COLO829 (cell line): ENCODE data around the gene ITM2C.
A peak's percentile ranks its signal among the peaks of the same experiment; 100 is the strongest.

ENCODE experiments used
- DNase-seq: peaks from one replicate; pipeline ENCODE4 v3.0.0; 2012; ENCODE audit warnings: low spot score

ITM2C gene

GRCh38 chr2:230873661-230874401, 9.1 kb downstream of the ITM2C start:
- DNase-seq: no peak

GRCh38 chr2:230874456-230874855, 9.7 kb downstream of the ITM2C start:
- no peak for DNase-seq

GRCh38 chr2:230874876-230875275, 10.1 kb downstream of the ITM2C start:
- DNase-seq: no peak

GRCh38 chr2:230875347-230876315, 10.9 kb downstream of the ITM2C start:
- DNase-seq: no peak

- no peak for DNase-seq
Observed at GRCh38 chr2:230877116-230877758, 12.5 kb downstream of the ITM2C start.

- DNase-seq: no peak
Observed at GRCh38 chr2:230877759-230878598, 13.2 kb downstream of the ITM2C start.

GRCh38 chr2:230878599-230879188, 14.0 kb downstream of the ITM2C start:
- no peak for DNase-seq

GRCh38 chr2:230879271-230879882, 14.6 kb downstream of the ITM2C start:
- no peak for DNase-seq

GRCh38 chr2:230879891-230880290, 15.1 kb downstream of the ITM2C start:
- no peak for DNase-seq

- no peak for DNase-seq
Observed at GRCh38 chr2:230881840-230882239, 17.1 kb downstream of the ITM2C start.

GRCh38 chr2:230885463-230886130, 20.9 kb downstream of the ITM2C start:
- DNase-seq: peak; percentile 67

- no peak for DNase-seq
Observed at GRCh38 chr2:230886206-230886605, 21.5 kb downstream of the ITM2C start.

- no peak for DNase-seq
Observed at GRCh38 chr2:230886671-230887071, 21.9 kb downstream of the ITM2C start.

- no peak for DNase-seq
Observed at GRCh38 chr2:230887342-230887741, 22.6 kb downstream of the ITM2C start.

- DNase-seq: no peak
Observed at GRCh38 chr2:230888824-230889400, 24.2 kb downstream of the ITM2C start.

GRCh38 chr2:230889911-230890601, 25.3 kb downstream of the ITM2C start:
- DNase-seq: no peak

GRCh38 chr2:230890646-230891045, 25.9 kb downstream of the ITM2C start:
- DNase-seq: no peak

GRCh38 chr2:230891064-230891463, 26.3 kb downstream of the ITM2C start:
- no peak for DNase-seq

- no peak for DNase-seq
Observed at GRCh38 chr2:230891509-230891908, 26.8 kb downstream of the ITM2C start.
